ENCODE measurements around the gene CADM1.

Gene CADM1

GRCh38 chr11:115151010-115151409, 353.2 kb downstream of the CADM1 start:
- Histone ChIP-seq H3K27ac (ENCODE audit: low read length) (no peak overlapping the region), H3K4me1 (ENCODE audit: low read length) (peaks cover 8% of the 10 kb centered on the region), H3K4me2 (ENCODE audit: low read length) (no peak overlapping the region), H3K4me3 (ENCODE audit: low read length) (no peak overlapping the region), H3K9me3 (ENCODE audit: insufficient read depth, low read length) (no peaks in the 10 kb centered on the region), H4K20me1 (ENCODE audit: insufficient read depth, low read length) (no peaks in the 10 kb centered on the region), H3K36me3 (replicated peaks; ENCODE audit: low read depth, low read length) (peaks cover 2% of the 10 kb centered on the region), H3K79me2 (ENCODE audit: low read length) (no peaks in the 10 kb centered on the region), H2AFZ (ENCODE audit: low read depth, low read length) (no peak overlapping the region), H3K9ac (ENCODE audit: low read length) (no peak overlapping the region), H3K27me3 (ENCODE audit: low read depth, low read length) (no peaks in the 10 kb centered on the region)
- TF ChIP-seq CTCF (IDR thresholded peaks at IDR 0.05; ENCODE audit: low read depth, low read length): no peak
- no peak for TF ChIP-seq EZH2phosphoT487 (IDR thresholded peaks at IDR 0.05; ENCODE audit: low read depth)

- no peak overlapping the region for H3K4me3 ChIP-seq (ENCODE audit: low read length)
- no peak for TF ChIP-seq EZH2phosphoT487 (IDR thresholded peaks at IDR 0.05; ENCODE audit: low read depth)
- no peak for TF ChIP-seq CTCF (IDR thresholded peaks at IDR 0.05; ENCODE audit: low read depth, low read length)
- no peak overlapping the region for H3K4me2 ChIP-seq (ENCODE audit: low read length)
- no peak overlapping the region for H3K27ac ChIP-seq (ENCODE audit: low read length)
- no peaks in the 10 kb centered on the region for H3K79me2 ChIP-seq (ENCODE audit: low read length)
- no peaks in the 10 kb centered on the region for H4K20me1 ChIP-seq (ENCODE audit: insufficient read depth, low read length)
- H3K4me1 ChIP-seq (ENCODE audit: low read length): peaks cover 8% of the 10 kb centered on the region
- H3K9ac ChIP-seq (ENCODE audit: low read length): no peak overlapping the region
- H3K27me3 ChIP-seq (ENCODE audit: low read depth, low read length): no peaks in the 10 kb centered on the region; the same call in 1 of the 2 replicates
- peaks cover 2% of the 10 kb centered on the region for H3K36me3 ChIP-seq (replicated peaks; ENCODE audit: low read depth, low read length)
- no peak overlapping the region for H2AFZ ChIP-seq (ENCODE audit: low read depth, low read length)
- no peaks in the 10 kb centered on the region for H3K9me3 ChIP-seq (ENCODE audit: insufficient read depth, low read length)
These were observed 355.5 kb downstream of the CADM1 start for GRCh38 chr11:115148691-115149090.

- Histone ChIP-seq H4K20me1 (ENCODE audit: insufficient read depth, low read length) (no peaks in the 10 kb centered on the region), H3K27ac (ENCODE audit: low read length) (no peak overlapping the region), H3K36me3 (replicated peaks; ENCODE audit: low read depth, low read length) (peaks cover 2% of the 10 kb centered on the region), H3K4me3 (ENCODE audit: low read length) (no peak overlapping the region), H3K9ac (ENCODE audit: low read length) (no peak overlapping the region), H3K4me1 (ENCODE audit: low read length) (peaks cover 8% of the 10 kb centered on the region), H3K9me3 (ENCODE audit: insufficient read depth, low read length) (no peaks in the 10 kb centered on the region), H2AFZ (ENCODE audit: low read depth, low read length) (no peak overlapping the region), H3K79me2 (ENCODE audit: low read length) (no peaks in the 10 kb centered on the region), H3K4me2 (ENCODE audit: low read length) (no peak overlapping the region), H3K27me3 (ENCODE audit: low read depth, low read length) (no peaks in the 10 kb centered on the region; the same call in 1 of the 2 replicates)
- TF ChIP-seq CTCF (IDR thresholded peaks at IDR 0.05; ENCODE audit: low read depth, low read length): no peak
- no peak for TF ChIP-seq EZH2phosphoT487 (IDR thresholded peaks at IDR 0.05; ENCODE audit: low read depth)
These were observed 356.1 kb downstream of the CADM1 start for GRCh38 chr11:115148101-115148500.

GRCh38 chr11:115147243-115147807, 356.9 kb downstream of the CADM1 start:
- Histone ChIP-seq H3K4me2 (ENCODE audit: low read length) (no peak overlapping the region), H3K79me2 (ENCODE audit: low read length) (no peaks in the 10 kb centered on the region), H3K27ac (ENCODE audit: low read length) (no peak overlapping the region), H4K20me1 (ENCODE audit: insufficient read depth, low read length) (no peaks in the 10 kb centered on the region), H3K4me3 (ENCODE audit: low read length) (no peak overlapping the region), H3K27me3 (ENCODE audit: low read depth, low read length) (no peaks in the 10 kb centered on the region; the same call in 1 of the 2 replicates), H3K4me1 (ENCODE audit: low read length) (peaks cover 8% of the 10 kb centered on the region), H3K9me3 (ENCODE audit: insufficient read depth, low read length) (no peaks in the 10 kb centered on the region), H2AFZ (ENCODE audit: low read depth, low read length) (no peak overlapping the region), H3K9ac (ENCODE audit: low read length) (no peak overlapping the region), H3K36me3 (replicated peaks; ENCODE audit: low read depth, low read length) (peaks cover 2% of the 10 kb centered on the region)
- TF ChIP-seq CTCF (IDR thresholded peaks at IDR 0.05; ENCODE audit: low read depth, low read length) (no peak), EZH2phosphoT487 (IDR thresholded peaks at IDR 0.05; ENCODE audit: low read depth) (no peak)

All from OCI-LY3 (cell line).